ENCODE measurements around the gene MAP3K8. TPM values are rescaled to one million over a fixed set of nuclear protein-coding genes. Genes with fewer than 3 reads are reported as not detected.

Gene MAP3K8
- total RNA-seq, 1 donor from 2014 or later = 7.3 TPM

- H3K27ac ChIP-seq = no peak overlapping the region
- H3K27me3 ChIP-seq = no peaks in the 10 kb centered on the region
- no peak overlapping the region for H3K27ac Mint-ChIP-seq
- H3K4me2 ChIP-seq = no peak overlapping the region
- no peak for DNase-seq (ENCODE audit: low spot score)
- H3K4me3 ChIP-seq = no peak overlapping the region
- H3K4me3 Mint-ChIP-seq = no peak overlapping the region
- H3F3A ChIP-seq (ENCODE audit: low read depth) = peaks cover 10% of the 10 kb centered on the region
- H4K20me1 ChIP-seq (ENCODE audit: low read depth) = no peaks in the 10 kb centered on the region
- no peaks in the 10 kb centered on the region for H3K9me3 Mint-ChIP-seq
- no peaks in the 10 kb centered on the region for H3K36me3 Mint-ChIP-seq
- H3K9me3 ChIP-seq (ENCODE audit: low read depth) = no peaks in the 10 kb centered on the region
- peaks cover 40% of the 10 kb centered on the region for H3K4me1 Mint-ChIP-seq
- no peaks in the 10 kb centered on the region for H3K36me3 ChIP-seq
- no peak overlapping the region for H2AFZ ChIP-seq (replicated peaks)
- H3K79me2 ChIP-seq (ENCODE audit: low read depth) = no peaks in the 10 kb centered on the region
- peaks cover 14% of the 10 kb centered on the region for H3K4me1 ChIP-seq
- peaks cover 2% of the 10 kb centered on the region for H3K27me3 Mint-ChIP-seq (ENCODE audit: insufficient read depth, low read depth)
- no peak overlapping the region for H3K9ac ChIP-seq
- TF ChIP-seq EZH2phosphoT487 (IDR thresholded peaks at IDR 0.05) (no peak), EZH2 (IDR thresholded peaks at IDR 0.05) (no peak), CTCF (IDR thresholded peaks at IDR 0.05) (no peak)
Observed at GRCh38 chr10:30425336-30426075, 8.5 kb upstream of the MAP3K8 start.

- peaks cover 4% of the 10 kb centered on the region for H3K4me1 ChIP-seq
- H3K9me3 ChIP-seq (ENCODE audit: low read depth) = no peaks in the 10 kb centered on the region
- no peak overlapping the region for H3K4me2 ChIP-seq
- Mint-ChIP-seq H3K27me3 (ENCODE audit: insufficient read depth, low read depth) (peaks cover 7% of the 10 kb centered on the region), H3K4me1 (peaks cover 41% of the 10 kb centered on the region), H3K27ac (peak overlapping the region; percentile 85), H3K9me3 (no peaks in the 10 kb centered on the region), H3K36me3 (no peaks in the 10 kb centered on the region), H3K4me3 (peak overlapping the region; percentile 48)
- no peak overlapping the region for H3K9ac ChIP-seq
- peaks cover 25% of the 10 kb centered on the region for H3F3A ChIP-seq (ENCODE audit: low read depth)
- H3K79me2 ChIP-seq (ENCODE audit: low read depth) = no peaks in the 10 kb centered on the region
- H3K36me3 ChIP-seq = no peaks in the 10 kb centered on the region
- no peak overlapping the region for H3K27ac ChIP-seq
- DNase-seq (ENCODE audit: low spot score) = no peak
- peaks cover 22% of the 10 kb centered on the region for H3K27me3 ChIP-seq
- no peak overlapping the region for H2AFZ ChIP-seq (replicated peaks)
- H4K20me1 ChIP-seq (ENCODE audit: low read depth) = peaks cover 6% of the 10 kb centered on the region
- H3K4me3 ChIP-seq = no peak overlapping the region
- no peak for TF ChIP-seq EZH2phosphoT487 (IDR thresholded peaks at IDR 0.05)
- TF ChIP-seq CTCF (IDR thresholded peaks at IDR 0.05) = no peak
- no peak for TF ChIP-seq EZH2 (IDR thresholded peaks at IDR 0.05)
Observed at GRCh38 chr10:30430544-30431298, 3.3 kb upstream of the MAP3K8 start.

- no peaks in the 10 kb centered on the region for H3K9me3 Mint-ChIP-seq
- DNase-seq (ENCODE audit: low spot score) = no peak
- peaks cover 25% of the 10 kb centered on the region for H3F3A ChIP-seq (ENCODE audit: low read depth)
- H3K36me3 ChIP-seq = no peaks in the 10 kb centered on the region
- peaks cover 47% of the 10 kb centered on the region for H3K4me1 Mint-ChIP-seq
- peaks cover 11% of the 10 kb centered on the region for H3K4me1 ChIP-seq
- H3K4me2 ChIP-seq = no peak overlapping the region
- no peaks in the 10 kb centered on the region for H3K36me3 Mint-ChIP-seq
- TF ChIP-seq EZH2 (IDR thresholded peaks at IDR 0.05) (no peak), CTCF (IDR thresholded peaks at IDR 0.05) (no peak), EZH2phosphoT487 (IDR thresholded peaks at IDR 0.05) (no peak)
- no peaks in the 10 kb centered on the region for H3K9me3 ChIP-seq (ENCODE audit: low read depth)
- no peak overlapping the region for H3K4me3 ChIP-seq
- H3K4me3 Mint-ChIP-seq = peak overlapping the region; percentile 62
- peak overlapping the region; percentile 85 for H3K27ac Mint-ChIP-seq
- H3K9ac ChIP-seq = no peak overlapping the region
- H3K27ac ChIP-seq = no peak overlapping the region
- peaks cover 25% of the 10 kb centered on the region for H3K27me3 ChIP-seq
- H3K27me3 Mint-ChIP-seq (ENCODE audit: insufficient read depth, low read depth) = peaks cover 10% of the 10 kb centered on the region
- no peak overlapping the region for H2AFZ ChIP-seq (replicated peaks)
- peaks cover 11% of the 10 kb centered on the region for H4K20me1 ChIP-seq (ENCODE audit: low read depth)
- no peaks in the 10 kb centered on the region for H3K79me2 ChIP-seq (ENCODE audit: low read depth)
Observed at GRCh38 chr10:30431435-30431911, 2.5 kb upstream of the MAP3K8 start.

Measured in neural progenitor cell (in vitro differentiated cells).